T-helper 1 cell treated with Interleukin-12 subunit alpha and Interleukin-12 subunit beta and Interleukin-4 antibody, amounts not matched to agents 30 ng/mL and 1 ng/mL, for 36 hours (primary cell): Measurements from ENCODE around the gene SENP2. TPM values are rescaled to one million over a fixed set of nuclear protein-coding genes. Genes with fewer than 3 reads are reported as not detected.
"Not testable (repeated sequence)": the region's sequence is repeated elsewhere in the genome, so short reads cannot be mapped to it uniquely, and the experiment has no call there.

Experiments
- intact Hi-C: fragments of 100-400 bp; cut with micrococcal nuclease; formaldehyde crosslinking; loops from one replicate; pipeline ENCODE4 v1.15.1; 2024
- total RNA-seq: library from RNA; stranded (reverse); gene quantifications from 2 replicates; pipeline ENCODE4 v1.2.3, GENCODE V29; 2022

Gene SENP2
- total RNA-seq, 1 donor from 2014 or later: 33.4 TPM

DNA sequence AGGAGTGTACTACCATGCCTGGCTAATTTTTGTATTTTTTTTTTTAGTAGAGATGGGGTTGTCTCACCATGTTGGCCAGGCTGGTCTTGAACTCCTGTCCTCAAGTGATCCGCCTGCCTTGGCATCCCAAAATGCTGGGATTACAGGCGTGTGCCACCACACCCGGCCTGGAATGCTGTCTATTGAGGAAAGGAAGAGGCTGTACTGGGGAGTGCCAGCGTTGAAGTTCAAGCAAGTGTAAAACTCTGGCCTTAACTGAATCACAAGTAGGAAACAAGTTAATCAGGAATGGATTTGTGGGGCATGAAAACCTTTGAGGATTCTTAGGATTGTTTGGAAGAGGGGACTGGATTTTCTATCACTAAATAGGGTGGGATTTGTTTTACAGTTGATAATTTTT lies 1.4 kb upstream of the SENP2 start:
- intact Hi-C loops: loop anchor here (5.0 to 10.0 kb wide), 3 partner anchors 523 to 1550 kb away; partner anchors contain the start of genes ETV5, PSMD2 and RPL39L

DNA sequence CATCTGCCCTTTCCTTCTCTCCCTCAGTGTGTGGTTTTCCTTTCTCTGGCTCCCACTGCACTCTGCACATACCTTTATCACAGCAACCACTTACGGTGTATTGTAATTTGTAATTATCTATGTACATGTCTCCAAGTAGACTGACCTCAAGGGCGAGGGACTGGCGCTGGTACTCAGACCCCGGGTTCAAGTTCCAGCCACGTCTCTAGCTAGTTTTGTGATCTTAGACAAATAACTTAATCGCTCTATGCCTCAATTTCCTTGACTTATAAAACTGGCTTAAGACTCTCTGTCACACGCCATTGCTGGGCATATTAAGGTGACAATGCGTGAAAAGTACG lies 607 bp upstream of the SENP2 start:
- intact Hi-C loops: loop anchor here (5.0 to 10.0 kb wide), 3 partner anchors 522 to 1549 kb away; partner anchors contain the start of genes ETV5, PSMD2 and RPL39L

DNA sequence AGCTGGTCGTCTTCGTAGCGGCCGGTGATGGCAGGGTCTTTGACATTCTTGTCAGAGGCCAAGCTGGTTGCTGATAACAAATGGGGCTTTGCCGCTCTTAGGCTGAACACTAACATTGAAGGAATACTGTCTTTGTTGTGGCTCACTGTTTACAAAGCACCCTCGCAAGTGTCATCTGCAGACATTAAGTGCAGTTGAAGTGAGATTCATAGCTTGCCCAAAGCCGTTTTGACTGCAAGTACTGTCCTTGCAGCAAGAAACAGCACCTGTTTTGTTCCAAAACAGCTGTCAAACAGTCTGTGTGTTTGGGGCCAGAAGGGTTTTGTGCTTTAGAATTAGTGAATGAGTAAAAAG lies 568 bp downstream of the SENP2 start:
- intact Hi-C loops: loop anchor here (1.0 to 10.0 kb wide), 15 partner anchors 11 to 1548 kb away; partner anchors contain the start of genes AP2M1, EIF4A2, ETV5 and PSMD2

DNA sequence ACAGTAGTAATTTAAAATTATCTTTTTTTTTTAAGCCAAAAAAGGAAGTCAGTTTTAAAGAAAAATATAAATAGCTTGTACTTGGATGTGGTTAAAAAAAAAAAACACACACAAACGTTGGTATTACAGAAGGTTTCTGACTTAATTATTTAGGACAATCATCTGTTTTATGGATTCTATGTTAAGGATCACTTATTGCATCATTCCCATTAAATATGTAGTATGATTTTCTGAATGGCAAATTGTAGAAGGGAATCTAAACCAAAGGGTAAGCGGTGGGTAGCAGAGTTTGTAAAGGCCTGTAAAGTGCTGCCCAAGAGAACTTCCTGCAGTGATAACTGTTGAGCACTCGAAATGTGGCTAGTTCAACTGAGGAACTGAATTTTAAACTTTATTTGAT lies 8.0 kb downstream of the SENP2 start:
- intact Hi-C loops: no loop called here

DNA sequence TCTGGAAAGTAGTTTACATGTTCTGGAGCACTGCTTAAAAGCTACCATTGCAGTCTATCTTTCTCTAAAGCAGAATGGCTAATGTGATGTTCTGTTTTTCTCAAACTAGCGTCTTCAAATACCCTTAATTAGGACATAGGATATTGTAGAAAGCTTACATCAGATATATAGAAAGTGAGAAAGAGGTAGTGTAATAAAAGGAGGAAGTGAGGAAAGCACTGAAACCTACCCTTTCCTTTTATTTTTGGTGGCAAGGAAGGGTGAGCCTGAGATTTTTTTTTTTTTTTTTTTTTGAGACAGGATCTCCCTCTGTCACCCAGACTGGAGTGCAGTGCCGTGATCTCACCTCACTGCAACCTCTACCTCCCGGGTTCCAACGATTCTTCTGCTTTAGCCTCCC lies 9.4 kb downstream of the SENP2 start:
- intact Hi-C loops: no loop called here

DNA sequence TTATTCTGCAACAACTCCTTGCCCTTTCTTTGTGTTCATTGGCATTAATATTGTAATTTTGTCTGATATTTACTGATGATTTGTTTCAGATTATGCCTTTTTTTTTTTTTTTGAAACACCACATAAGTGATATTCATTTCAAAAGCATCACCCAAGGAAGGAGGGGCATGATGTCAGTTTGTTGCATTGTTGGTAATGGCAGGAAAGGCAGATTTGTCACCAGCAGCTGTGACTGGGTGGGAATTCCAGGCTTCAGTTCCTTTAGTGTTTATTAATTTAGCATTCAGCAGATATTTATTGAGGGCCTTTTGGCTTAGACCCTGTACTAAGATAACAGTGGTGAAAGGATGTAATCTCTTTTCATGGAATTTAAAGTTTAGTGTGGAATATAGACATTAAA lies 19.5 kb downstream of the SENP2 start:
- intact Hi-C loops: no loop called here

DNA sequence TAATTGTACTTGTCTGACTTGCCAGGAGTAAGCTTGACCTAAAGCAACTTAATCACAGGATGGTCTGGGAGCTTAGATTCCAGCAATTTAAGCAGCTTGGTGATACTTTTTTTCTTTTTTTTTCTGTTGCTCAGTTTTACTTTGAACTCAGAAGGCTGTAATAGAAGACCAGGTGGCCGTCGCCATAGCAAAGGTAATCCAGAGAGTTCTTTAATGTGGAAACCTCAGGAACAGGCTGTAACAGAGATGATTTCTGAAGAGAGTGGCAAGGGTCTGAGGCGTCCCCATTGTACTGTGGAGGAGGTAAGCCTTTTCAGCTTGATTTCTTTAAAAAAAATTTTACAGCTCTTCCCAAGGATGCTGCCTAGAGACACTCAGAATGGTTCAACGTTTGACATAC lies 20.1 kb downstream of the SENP2 start:
- intact Hi-C loops: no loop called here

DNA sequence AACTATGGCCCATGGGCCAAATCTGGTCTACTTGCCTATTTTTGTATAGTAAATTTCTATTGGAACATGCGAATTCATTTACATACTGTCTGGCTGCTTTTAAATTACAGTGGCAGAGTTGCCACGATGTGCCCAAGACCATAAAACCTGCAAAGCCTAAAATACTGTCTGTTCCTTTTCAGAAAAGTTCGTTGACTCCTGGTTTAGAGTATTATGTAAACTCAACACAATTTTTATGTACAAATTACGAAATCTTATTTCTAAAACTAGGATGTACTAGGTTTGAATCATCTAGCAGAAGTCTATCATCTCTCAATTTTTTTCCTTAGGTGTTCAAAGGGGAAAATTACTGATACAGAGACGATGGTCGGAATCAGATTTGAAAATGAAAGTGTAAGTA lies 26.9 kb downstream of the SENP2 start:
- intact Hi-C loops: loop anchor here (1.0 kb wide), 1 partner anchor 27 kb away; the partner anchor contains the start of gene SENP2

DNA sequence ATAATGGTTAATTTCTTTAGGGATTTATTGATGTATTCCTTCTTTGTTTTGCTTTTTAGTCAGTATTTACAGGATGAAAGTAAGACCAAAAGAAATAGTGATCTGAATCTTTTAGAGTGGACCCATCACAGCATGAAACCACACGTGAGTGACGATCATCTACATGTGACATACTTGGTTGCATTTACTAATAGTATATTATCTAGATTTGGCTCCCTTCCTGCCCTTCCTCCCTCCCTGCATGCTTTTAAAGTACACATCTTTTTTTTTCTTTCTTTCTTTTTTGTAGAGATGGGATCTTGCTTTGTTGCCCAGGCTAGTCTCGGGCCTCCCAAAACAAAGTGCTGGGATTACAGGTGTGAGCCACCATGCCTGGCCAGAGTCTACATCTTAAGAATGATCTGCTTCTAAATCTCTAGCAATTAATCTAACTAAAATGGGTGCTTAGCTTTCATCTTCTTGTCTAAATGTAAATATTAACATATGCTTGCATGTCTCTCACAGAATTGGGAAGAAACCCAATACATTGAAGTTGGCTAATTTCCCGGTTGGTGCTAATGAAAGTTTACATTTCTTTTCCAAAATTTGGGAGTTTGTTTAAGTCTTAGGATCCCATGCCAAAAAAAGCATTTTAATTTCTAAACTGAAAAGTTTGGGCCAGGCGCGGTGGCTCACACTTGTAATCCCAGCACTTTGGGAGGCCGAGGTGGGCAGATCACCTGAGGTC lies 38.0 kb downstream of the SENP2 start:
- intact Hi-C loops: no loop called here

DNA sequence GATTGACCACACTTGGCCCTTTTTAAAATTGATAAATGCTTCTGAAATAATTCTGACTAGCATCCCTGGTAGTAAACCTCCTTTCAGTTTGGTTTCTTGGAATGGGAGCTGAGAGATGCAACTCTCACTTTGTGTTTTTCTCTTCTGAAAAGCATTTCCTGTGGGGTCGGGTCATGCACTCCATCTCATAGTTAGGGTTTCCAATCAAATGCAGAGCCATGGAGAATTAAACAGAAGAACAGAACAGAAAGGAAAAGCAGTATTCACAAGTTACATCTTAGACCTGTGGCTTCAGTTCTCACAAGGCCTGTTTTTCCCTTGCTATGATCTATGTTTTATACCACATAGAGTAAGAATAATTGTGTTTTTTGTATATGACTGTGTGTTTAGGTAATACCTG lies 39.7 kb downstream of the SENP2 start:
- intact Hi-C loops: loop anchor here (1.0 kb wide), 1 partner anchor 39 kb away; the partner anchor contains the start of gene SENP2

DNA sequence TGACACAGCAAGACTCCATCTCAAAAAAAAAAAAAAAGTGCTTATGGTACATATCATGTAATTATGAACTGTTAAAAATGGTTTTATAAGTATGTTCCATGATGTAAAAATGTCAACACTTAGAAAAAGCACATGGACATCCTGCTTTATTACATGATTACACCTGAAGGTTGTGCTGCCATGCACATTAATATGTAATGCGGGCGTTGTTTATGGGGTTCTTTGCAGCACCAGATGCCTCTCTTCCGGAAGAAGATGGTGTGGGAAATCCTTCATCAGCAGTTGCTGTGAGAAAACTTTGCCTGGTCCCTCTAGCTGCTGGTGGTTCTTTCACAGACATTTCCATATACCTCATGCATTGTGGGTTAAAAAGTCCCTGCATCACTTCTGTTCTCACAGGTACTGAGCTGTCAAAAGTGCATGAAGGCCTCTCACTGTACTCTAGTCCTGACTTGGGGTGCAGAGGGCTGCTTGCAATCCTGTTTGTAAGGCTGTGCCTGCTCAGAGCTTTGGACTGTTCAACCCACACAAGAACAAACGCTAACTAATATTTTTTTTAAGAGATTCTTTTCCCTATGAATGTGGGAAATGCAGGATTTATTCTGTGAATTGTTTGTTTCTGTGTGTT lies 43.6 kb downstream of the SENP2 start:
- intact Hi-C loops: no loop called here

DNA sequence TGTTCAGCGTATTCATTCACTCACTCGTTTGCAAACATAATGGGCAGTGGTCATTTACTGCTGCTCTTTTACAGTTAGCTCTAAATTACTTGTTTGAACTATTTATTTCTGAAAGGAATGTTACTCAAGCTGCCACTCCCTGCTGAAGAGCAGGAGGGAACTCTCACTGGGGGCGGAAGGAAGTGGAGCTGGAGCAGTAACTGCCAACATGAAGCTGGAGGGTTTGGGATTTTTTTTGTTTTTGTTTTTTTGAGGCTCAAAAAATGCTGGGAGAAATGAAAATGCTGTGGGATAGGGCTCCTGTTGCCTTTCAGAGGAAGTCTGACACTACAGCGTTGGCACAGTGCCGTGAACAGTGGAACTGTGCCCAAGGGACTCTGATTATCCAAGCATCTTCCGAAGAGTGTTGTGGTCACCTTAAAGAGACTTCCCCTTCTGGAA lies 44.1 kb downstream of the SENP2 start:
- intact Hi-C loops: no loop called here

DNA sequence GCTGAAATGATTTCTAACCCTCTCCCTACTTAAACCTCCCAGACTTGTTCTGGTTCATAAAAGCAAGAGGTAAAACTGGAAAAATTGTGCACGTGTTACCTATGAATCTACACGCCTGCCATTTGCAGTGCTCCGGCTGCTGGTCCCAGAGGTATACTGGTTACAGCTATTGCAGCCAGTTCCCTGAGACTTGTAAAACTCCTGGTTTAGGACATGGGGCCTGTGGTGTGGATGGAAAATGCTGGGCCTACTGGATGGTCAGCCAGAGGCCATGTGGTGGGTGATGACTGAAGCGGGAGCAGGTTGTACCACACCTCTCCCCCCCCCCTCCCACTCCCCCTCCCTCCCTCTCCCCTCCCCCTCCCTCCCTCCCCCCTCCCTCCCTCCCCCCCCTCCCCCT lies 45.0 kb downstream of the SENP2 start:
- intact Hi-C loops: no loop called here

DNA sequence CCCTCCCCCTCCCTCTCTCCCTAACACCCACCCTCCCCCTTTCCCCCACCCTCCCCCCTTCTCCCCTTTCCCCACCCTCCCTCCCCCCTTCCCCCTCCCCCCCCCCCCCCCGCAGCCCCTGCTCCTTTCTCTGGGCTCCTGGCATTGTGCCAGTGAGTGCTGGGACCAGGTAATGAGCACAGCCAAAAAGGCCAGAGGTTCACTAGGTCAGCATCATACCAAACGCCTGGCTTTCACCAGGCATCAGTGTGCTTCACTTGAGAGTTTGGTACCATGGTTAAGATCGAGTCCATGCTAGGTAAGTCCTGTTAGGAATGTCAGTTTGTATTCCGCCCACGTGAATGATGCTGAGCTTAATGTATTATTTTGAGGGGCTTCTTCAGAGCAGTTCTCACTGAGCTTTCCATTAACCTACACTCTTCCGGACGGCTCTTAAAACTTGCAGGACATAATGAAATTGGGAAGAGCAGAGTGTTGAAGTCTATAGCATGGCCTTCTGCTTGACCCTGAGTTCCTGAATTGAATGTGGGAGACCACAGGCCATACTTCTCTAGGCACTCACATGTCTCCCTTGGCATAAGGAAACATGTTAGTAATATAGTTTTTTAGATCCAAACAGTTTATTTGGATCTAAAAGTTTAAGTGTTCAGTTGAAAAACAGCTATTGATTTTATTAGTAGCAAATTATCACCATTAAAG lies 45.6 kb downstream of the SENP2 start:
- intact Hi-C loops: no loop called here

DNA sequence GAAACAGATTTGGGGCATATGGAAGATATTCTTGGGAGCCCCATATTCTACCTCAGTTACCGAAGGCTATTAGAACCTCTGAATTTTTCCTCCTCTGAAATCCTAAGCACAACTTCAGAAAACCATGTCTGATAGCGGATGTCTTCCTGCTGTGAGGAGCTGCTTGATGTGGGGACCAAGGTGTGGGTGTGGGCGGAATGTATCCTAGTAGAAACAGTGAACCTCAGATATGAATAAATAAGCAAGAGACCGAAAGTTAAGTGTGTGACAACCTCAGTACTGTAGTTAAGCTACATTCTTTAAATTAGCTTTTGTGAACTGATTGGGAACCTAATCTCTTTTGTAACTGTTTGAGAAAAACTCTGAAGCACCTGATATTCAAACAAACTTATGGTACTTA lies 46.9 kb downstream of the SENP2 start:
- intact Hi-C loops: no loop called here

DNA sequence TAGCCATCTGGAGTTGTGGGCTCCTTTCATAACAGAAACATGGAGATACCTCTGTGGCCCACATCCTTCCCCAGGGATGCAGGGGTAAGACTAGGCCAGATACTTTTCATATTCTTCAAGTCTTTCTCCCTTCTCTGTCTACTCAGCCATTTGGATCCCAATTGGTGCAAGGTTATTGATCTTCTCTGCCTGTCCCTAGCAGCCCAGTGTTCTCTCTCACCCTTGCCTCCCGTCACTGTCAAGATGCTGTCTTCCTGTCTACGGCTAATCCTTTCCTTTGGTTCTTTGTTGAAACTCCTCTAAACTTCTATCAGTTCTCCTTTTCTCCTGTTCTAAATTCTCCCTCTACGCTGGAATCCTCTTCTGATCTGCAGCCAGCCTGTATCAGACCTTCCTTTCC lies 51.3 kb downstream of the SENP2 start:
- intact Hi-C loops: no loop called here

DNA sequence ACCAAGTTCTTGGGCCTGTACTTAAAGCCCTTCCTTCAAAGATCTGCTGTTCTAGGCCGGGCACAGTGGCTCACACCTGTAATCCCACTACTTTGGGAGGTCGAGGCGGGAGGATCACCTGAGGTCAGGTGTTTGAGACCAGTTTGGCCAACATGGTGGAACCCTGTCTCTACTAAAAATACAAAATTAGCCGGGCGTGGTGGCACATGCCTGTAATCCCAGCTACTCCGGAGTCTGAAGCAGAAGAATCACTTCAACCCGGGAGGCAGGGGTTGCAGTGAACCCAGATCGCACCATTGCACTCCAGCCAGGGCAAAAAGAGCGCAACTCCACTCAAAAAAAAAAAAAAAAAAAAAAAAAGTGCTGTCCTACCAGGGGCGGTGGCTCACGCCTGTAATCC lies 52.6 kb downstream of the SENP2 start:
- intact Hi-C loops: not testable (repeated sequence)

DNA sequence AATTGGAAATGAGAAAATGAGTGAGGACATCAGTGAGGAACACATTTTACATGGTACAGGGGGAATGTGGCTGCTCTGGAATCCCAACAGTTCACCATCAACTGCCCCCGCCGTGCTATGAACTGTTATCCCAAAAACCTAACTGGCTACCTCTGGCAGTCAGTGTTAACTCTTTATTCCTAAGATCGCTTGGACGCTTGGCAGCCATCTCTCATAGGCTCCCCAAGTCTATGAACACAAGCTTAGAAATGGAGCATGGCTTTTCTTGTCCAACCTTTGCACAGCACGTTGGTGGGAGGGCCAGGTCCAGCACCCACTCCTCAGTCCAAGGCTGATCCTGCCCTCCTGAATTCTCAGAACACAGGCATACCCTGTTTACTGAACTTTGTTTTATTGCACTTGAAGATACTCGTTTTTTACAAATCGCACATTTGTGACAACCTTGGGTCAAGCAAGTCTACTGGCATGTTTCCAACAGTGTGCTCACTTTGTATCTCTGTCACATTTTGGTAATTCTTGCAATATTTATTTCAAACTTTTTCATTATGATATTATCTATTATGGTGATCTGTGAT lies 53.6 kb downstream of the SENP2 start:
- intact Hi-C loops: no loop called here

DNA sequence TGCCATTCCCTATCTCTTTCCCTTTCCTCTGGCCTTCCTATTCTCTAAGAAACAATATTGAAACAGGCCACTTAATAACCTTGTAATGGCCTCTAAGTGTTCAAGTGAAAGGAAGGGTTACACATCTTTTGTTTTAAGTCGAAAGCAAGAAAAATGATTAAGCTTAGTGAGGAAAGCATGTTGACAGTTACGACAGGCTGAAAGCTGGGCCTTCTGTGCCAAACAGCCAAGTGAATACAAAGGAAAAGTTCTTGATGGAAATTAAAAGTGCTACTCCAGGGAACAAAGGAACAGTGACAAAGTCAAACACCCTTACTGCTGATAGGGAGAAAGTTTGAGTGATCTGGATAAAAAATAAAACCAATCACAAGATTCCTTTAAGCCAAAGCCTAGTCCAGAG lies 54.2 kb downstream of the SENP2 start:
- intact Hi-C loops: no loop called here

DNA sequence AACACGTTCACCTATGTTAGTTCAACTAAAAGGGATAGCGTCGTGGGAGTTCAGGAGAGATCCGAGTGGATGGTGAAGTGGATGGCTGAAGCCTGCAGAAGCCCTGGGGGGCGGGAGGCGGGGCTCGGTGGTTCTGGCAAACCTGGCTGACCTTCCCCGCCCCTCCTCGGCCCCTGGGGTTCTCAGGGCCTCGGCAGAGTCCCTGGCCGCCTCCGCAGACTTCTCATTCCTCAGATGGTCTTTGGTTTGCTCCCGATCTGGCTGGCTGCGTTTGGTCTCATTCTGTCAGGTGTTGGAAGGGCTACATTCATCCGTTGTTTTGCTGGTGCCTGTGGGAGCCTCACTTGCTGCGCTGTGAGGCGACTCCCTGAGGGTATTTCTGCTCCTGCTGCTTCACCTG lies 59.1 kb downstream of the SENP2 start:
- intact Hi-C loops: not testable (repeated sequence)

DNA sequence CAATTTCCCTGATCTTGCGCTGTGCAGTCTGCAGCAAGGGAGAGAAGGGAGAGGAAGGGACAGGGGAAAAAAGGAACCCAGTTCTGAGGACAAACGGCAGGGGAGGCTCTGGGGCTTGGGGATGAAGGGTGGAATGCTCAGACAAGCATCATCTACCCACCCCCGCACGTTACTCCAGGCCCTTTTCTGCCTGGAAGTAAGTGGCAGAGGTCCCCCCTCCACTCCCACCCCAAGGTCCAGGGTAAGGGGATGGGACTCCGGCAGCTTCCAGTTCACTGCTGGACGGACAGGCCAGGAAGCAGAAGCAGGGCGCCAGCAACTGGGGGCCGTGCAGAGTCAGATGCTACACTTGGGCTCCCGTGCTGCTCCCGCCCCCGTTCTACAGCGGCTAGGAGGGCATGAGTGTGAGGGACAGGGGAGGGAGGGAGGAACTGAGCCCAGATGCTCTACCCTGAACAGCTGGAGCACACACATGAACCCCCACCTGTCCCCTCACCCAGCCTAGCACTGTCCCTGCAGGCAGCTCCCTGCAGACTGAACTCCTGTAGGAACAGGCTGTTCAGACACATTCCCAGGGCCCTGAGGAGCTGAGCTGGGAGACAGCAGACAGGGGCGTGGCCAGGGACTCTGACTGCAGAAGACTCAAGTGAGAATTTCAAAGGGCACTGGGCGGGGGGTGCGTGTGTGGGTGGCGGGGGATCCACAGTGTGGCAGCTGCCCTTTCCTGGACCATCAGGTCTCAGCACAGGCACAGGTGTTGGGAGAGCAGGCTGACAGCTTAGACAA lies 59.7 kb downstream of the SENP2 start:
- intact Hi-C loops: no loop called here
